GM19467 (cell line): ENCODE measurements around the gene DAPK1.

ENCODE experiments used
- ATAC-seq: cut with Tn5 transposase; IDR thresholded peaks from one replicate; pipeline ENCODE4 v1.9.1; 2021; ENCODE audit warnings: mild to moderate bottlenecking, moderate library complexity; ENCODE audit not compliant: unreplicated experiment

The DAPK1 gene

DNA sequence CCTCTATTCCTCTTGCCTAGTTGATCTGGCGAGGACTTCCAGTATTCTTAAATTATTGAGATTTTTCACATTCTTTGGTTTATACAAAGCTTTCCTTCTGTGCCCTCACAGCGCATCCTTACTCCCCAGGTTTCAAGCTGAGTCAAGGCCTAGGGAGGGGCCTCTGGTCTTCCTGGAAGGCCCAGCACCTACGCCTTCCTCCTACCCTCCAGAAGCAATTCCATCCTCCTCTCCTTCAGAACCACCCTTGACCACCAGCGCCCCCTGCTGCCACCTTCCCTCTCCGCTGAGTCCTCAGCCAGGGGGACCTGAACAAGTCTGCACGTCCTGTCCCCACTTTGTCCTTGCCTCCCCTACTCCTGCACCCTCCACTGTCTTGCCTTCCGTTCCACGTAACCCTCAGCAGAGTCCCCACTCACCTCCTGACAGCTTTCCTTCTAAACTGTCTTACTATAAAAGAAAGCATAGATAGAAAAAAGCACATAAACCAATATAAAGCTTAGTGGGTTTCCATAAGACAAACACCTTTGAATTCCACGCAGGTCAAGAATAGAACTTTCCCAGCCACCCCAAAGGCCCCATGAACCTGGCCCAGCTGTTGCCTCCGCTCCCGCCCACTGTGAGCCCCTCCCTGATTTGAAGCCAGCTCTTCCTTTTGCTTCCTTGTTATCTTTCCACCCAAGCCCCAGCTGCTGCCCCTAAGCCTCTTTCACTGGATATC lies 165.3 kb downstream of the DAPK1 start:
- ATAC-seq, result no peak

DNA sequence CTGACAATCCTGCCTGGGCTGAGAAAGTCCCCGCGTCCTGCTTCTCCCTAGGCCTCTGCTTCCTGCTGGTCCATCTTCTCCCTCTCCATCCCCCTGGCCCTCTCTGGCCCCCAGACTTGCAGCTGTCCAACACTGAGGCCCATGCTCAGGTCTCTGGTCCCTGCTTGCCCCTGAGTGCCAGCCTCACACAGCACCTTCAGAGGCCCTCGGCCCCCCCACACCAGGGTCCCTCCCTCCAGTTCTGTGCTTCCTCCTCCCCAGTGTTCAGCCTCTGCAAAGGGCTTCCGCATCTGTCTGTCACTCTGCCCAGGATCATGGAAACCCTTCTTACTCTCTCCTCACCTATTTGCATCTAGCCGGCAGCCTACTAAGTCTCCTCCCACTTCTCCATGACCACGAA lies 165.9 kb downstream of the DAPK1 start:
- ATAC-seq, result no peak

DNA sequence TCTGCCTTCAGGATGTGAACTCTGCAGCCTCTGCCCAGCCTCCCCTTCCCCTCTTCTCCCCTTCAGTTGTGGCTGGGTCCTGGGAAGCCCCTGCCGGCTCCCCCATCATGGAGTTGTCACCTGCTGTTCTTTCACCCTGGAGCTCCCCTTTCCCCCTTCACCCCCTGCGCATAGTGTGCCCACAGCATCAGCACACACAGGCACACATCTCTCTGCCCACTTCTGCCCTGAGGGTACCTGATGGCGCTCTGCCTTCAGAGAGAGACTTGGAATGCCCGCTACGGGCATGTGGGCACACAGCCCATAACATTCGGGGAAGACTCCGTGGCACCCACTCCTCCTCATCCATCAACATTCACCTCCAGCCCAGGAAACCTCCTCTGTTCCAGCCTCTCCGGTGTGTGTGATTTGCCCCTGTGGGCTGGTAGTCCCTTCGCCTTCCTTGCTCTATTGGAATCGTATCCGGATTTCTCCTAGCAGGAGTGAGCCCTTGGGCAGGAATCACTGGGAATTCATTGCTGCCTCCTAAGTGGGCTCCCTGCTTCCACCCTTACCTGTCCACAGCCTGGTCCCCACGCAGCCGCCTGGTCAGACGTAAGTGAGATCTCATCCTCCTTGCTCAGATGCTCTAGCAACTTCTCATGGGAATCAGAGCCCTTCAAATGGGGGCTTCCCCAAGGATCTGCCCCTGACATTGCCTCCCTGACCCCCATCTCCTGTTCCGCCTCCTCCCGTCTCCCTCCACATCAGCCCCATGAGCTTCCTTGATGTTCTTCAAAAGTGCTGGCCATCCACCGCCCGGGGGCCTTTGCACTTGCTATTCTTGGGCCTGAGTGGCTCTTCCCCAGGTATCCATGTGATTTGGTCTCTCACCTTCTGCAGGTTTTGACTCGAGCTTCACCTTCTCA lies 166.7 kb downstream of the DAPK1 start:
- ATAC-seq, result no peak

DNA sequence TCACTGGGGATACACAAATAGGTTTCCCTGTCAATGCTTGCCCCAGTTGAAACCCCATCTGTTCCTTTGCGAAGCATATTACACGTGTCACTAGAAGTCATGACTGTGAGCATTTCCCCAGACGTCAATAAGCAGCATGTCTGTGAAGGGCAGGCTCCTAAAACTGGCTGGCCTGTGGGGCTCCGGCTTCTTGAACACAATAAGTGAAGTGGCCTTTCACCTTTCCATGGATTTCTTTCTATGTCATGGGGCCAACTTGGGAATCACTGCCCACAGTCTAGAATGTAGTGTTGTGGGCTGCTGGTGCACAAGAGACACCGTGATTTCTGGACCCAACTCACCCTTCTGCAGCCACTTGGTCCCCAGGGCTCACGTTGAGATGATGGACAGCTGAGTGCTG lies 167.8 kb downstream of the DAPK1 start:
- no peak for ATAC-seq

DNA sequence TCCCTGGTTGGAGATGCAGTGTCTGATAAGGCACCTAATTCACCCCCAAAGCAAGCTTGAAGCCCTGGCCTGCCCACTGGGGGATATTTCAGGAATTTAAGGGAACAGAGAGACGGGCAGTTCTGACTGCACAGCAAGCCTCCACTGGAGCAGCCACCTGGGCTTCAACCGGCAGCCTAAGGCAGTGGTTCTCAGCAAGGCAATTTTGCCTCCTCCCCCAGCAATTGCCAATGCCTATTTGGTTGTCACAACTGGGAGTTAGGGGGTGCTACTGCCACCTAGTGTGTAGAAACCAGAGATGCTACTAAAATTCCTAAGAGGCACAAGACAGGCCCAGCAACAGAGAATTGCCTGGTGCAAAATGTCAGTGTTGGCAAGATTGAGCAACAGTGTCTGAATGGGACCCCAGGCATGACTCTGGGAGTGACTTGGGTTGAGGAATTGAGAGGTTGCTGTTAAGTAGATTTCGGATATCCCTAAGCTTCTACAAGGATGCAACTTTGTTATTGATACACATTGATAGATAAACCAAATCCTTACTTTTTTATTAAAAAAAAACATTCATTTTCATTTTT lies 169.6 kb downstream of the DAPK1 start:
- no peak for ATAC-seq

DNA sequence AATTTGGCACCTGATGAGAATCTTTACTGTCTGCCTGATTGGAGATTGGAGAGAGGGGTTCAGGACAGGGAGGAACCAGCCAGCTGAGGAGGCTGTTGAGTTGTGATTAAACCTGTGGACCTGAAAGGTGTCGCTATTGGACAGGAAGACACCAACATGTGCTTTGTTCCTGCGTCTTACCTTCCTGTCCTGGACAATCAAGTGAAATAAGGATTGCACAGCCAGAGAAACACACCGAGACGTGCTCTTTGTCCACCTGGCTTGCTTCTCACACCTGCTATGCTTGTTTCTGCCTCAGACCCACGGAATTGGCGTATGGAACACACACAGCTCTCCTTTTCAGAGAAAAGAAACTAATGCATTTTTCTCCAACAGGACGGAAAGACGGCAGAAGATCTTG lies 170.6 kb downstream of the DAPK1 start:
- ATAC-seq, result no peak

DNA sequence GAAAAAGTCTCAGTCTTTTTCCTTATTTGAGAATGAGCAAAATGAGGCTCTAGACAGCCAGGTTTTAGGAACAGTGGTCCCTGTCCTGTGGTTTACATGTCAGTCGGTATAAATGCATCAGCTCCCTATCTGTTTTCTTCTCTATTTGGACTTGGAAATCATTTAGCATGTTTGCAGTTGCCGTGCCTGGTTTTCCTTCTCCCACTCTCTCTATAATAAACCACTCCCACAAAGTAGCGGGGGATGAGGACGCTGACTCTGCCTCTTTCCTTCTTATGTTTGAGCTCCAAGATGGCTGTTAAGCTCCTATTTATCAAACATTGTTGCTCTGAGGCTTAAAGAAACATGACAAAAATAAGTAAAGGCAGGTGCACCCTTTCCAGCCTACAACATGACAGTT lies 171.1 kb downstream of the DAPK1 start:
- ATAC-seq, result no peak

DNA sequence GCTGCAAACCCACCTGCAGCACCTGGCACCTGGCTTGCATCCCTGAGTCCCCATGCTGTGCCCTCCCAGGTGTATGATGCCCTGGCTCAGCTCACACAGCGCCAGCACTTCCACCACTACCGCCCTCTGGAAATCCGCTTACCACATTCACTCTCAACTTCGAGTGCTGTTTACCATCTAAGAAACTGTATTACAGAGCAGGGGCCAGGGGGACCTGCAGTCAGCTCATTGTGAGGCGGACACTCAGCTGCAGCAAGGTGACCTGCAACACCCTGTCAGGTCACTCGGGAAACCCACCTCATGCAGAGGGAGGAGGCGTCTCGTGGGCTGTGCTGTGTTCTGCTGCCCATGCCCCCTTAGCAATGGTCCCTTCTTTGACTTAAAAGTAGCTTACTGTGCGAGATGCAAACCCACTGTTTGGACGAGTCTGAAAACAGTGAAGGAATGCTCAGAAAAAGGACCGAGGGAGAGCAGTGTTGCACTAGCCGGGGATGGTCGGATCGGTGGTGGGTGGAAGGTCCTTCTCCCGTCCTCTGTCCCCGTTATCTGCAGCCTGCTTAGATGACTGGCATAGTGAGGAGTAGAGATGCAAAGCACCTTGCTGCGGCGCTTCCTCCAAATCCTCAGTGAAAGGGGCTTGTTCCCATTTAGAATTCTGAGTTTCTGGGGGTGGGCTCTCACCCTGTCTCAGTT lies 173.1 kb downstream of the DAPK1 start:
- no peak for ATAC-seq

DNA sequence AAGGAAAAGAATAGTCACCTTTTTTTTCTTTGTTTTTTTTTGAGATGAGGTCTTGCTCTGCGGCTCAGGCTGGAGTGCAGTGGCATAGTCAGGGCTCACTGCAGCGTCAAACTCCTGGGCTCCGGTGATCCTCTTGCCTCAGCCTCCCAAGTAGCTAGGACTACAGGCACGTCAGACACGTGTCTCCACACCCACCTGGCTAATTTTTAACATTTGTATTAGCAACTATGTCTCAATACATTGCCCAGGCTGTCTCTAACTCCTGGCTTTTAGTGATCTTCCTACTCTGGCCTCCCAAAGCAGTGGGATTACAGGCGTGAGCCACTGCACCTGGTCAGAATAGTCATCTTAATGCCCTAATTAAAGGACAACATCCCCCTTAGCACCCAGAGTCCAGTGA lies 173.8 kb downstream of the DAPK1 start:
- no peak for ATAC-seq

DNA sequence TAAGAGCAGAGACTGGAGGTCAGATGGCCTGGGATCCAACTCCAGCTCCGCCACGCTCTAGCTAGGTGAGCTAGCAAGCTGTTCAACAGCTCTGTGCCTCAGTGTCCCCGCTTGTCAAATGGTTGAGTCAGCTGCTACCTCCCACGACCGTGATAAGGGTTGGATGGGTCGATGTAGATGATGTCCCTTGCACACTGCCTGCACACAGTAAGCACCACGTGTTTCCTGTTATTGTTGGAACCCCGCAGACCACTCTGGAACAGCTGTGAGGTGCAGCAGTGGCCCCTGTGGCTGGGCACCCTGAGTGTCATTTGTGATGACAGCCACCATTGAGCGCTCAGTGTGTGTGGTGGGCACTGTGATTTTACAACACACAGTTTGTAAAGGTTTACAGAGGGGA lies 174.3 kb downstream of the DAPK1 start:
- ATAC-seq, result no peak

DNA sequence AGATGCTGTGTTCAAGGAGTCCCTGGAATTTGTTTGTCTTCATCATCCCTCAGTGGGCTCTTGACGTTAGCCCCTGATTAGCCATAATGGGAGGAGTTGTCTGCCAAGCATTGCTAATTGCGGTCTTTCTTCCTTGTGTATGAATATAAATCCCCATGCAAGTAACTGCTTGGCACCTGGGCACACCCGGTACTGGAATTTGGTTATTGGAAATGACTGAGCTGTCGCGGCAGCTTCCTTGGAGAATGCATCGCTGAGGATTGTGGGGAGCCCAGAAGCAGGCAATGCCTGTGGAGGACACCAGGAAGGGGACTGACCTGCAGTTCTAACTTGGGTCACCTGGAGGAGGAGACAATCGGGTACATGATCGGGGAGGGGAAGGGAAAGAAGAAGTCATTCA lies 174.9 kb downstream of the DAPK1 start:
- ATAC-seq, result no peak

DNA sequence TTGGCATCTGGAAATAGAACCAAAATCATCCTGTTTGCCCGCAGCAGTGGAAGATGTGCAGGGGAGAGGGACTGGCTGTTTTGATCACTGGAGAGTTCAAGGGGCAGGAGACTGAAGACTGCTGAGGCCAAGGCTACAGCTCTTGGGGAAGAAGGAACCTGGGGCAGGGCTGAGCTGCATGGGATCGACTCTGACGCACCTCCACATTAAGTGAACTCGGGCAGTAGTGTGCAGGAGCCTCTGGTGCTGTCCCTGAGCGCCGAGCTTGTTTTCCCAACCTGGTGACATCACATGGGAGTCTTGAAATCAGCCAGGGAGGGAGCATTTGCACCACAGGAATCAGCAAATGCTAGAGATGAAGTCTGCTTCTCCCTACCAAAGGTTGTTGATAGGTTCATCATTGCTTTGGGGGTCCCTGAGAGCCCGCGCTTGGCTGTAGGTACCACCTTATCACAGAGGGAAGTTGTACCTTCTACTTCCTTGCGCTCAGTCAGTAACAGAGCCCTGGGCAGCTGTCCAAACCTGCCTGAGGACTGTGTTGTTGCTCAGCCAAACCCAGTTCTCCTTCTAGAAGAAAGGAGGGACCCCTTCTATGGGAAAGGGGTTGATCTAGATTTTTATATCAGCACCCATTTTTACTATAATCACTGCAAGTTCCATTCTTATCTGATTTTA lies 175.9 kb downstream of the DAPK1 start:
- ATAC-seq, result no peak

DNA sequence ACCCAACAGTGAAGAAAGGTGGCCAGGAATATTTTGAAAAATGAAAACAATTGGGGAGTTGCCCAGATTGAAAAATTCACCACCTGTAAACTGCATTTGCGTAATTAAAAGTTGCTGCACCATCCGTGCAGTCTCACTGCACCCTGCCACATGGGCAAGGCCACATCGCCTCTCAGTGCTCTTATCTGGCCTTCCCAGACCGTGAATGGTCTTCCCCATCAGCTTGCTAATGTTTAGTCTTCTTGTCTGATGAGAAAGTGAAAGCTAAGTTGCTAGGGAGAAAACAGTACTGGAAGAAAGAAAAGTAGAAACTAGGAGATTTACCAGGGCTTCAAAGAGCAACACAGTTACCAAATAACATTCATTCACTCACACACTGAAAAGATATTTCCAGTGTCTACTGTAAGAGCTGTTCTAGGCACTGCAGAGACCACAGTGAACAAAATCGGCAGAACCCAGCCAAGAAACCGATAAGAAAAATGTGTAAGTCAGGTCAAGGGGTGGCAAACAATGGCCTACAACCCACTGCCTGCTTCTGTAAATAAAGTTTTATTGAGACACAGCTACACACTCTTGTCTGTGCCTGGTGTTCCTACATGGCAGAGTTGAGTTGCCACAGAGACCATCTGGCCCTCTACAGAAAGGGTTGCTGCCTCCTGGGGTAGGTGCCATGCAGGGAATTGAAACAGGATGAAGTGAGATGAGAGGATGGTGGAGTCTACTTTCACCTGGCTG lies 177.1 kb downstream of the DAPK1 start:
- ATAC-seq, result no peak

DNA sequence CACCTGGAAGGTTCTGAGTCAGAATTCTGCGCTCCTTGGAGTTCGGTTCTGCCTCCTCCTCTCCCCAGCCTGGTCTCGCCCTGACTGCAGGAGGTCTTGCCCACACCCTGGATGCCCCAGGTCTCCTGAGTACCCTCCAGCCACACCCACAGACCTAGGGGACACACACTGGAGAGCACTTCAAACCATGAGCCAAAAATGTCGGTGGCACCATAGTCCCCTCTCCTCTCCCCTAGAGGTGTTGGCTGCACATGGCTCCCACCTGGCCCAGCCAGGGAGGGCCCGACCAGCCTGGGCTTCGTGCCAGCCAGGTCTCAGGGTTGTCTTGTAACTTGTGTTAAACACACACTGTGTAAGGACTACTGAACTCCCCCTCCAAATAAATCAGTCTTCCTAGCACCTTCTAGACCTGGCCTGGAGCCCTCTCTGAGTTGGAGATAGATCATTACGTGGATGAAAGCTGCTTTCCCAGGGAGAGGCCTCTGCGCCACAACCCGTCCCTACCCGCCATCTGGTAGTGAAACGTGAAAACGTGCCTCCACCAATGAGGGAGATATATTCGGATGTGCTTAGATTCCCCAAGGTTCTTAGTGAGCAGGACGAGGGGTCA lies 178.3 kb downstream of the DAPK1 start:
- ATAC-seq, result no peak

DNA sequence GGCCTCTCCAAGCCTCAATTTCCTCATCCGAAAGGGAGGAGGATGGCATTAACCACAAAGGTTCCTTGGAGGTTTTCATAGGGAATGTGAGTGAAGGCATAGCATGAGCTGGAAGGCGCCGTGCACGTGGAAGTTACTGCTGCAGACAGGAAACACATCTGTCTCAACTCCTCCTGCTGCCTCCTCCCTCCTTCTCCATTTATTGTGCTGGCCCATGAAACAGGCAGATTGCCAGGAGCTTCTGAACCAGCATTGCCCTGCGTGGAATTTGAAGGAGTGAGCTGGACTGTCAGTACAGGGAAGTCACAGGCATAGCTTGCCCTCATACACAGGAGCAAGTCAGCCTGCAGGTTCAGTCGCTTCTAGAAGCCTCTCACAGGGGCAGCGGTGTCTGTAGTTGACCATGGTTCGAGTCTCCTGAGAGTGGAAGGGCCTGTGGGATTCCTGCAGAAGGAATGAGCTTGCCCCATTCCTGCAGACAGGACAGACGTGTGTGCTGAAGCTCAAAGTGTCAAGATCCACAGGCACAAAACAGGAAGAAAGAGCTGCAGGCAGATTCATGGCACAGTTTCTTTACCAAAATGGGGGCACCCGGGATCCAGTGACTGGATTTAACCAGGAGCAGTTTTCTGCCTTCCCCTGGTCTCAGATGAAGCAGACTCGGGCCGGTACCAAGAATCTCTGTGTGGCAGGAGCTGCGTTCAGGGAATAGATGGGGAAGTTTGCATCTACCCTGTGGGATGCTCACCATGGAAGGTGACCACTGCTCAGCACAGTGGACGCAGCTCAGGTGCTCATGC lies 179.5 kb downstream of the DAPK1 start:
- no peak for ATAC-seq

DNA sequence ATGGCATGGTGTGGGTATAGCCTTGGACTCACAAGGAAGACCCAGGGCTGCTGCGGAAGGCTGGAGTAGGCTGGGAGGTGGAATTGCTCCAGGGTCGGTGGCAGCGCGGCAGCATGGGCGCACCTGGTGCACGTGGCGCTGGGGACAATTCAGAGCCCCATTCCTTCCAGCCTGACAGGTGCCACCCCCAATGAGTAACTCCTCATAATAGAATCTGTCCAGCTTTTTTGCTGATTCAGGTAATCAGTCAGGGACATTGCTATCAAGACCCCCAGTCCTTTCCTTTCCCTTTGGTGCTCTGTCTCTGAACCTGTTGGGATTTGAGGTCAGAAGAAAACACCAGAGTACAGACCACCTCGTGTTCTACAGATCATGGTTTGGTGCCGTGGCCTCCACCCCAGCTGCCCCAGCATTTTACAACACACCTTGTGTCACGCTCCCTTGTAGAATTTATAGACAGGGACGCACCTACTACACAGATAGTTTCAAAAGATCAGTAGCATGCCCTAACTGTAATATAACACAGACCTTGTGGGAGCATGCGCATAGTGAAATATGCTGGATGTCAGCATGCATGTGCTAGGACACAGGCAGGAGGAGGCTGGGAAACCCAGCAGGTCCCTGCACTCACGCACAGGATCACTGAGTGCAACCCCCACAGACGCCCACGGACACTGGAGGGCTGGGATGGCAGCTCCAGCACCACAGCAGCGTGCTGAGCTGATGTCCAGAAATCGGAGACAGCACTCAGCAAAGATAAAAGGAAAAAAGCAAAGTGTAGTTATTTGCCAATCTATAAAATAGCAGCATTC lies 180.3 kb downstream of the DAPK1 start:
- ATAC-seq, result no peak

DNA sequence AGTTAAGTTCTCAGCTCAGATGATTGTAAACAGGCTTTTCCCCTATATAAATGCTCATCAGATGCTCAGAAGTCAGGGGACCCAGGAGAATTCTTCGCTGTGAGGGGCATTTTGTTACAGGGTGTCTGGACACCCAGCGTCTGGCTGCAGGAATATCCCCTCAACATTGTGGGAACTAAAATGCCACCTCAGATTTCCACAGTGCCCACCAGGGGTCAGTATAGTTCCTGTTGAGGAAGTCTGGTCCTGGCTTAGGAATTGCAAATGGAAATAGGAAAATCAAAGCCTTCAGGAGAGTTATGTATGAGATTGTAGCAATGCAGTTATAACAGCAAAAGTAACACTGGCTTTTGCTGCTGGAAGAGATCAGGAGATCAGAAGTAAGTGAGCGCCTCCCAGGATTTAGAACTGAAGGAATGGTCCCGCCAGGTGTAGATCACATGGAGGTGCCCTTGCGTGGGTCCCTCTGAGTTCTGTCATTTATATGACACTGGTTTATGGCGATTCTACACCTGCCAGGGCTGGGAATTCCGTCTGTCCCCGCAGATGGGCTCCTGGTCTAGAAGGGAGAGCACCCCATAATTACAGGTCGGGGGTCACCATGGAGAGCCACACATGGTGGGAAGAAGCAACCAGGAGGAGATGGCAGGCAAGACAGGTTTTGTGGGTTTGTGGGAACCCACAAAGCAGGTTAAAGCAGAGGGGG lies 181.1 kb downstream of the DAPK1 start:
- no peak for ATAC-seq
